Measurements from ENCODE around the gene CBFA2T3.

CBFA2T3 gene

GRCh38 chr16:88911136-88911945 lies 65.7 kb downstream of the CBFA2T3 start:
- TF ChIP-seq EZH2 (IDR thresholded peaks at IDR 0.05) (no peak), FOXP2 (optimal IDR thresholded peaks at IDR 0.05; ENCODE audit: control extremely low read depth, extremely low read length, insufficient read depth) (no peak), POLR2AphosphoS5 (IDR thresholded peaks at IDR 0.05; ENCODE audit: borderline replicate concordance, low read depth, low read length) (no peak)
- Histone ChIP-seq H3K4me3 (no peak overlapping the region), H3K36me3 (ENCODE audit: insufficient read depth, low read length) (no peaks in the 10 kb centered on the region), H3K9ac (ENCODE audit: insufficient read length) (no peak overlapping the region), H3K9me3 (ENCODE audit: low read depth, low read length) (no peaks in the 10 kb centered on the region), H3K27ac (no peak overlapping the region)
- DNase-seq (ENCODE audit: low read depth, low spot score): no peak

- DNase-seq (ENCODE audit: low read depth, low spot score): no peak
- Histone ChIP-seq H3K9ac (ENCODE audit: insufficient read length) (no peak overlapping the region), H3K4me3 (no peak overlapping the region), H3K36me3 (ENCODE audit: insufficient read depth, low read length) (no peaks in the 10 kb centered on the region), H3K9me3 (ENCODE audit: low read depth, low read length) (no peaks in the 10 kb centered on the region), H3K27ac (no peak overlapping the region)
- TF ChIP-seq POLR2AphosphoS5 (IDR thresholded peaks at IDR 0.05; ENCODE audit: borderline replicate concordance, low read depth, low read length) (no peak), FOXP2 (optimal IDR thresholded peaks at IDR 0.05; ENCODE audit: control extremely low read depth, extremely low read length, insufficient read depth) (no peak), EZH2 (IDR thresholded peaks at IDR 0.05) (no peak)
Observed at GRCh38 chr16:88910284-88911135, 66.5 kb downstream of the CBFA2T3 start.

DNA sequence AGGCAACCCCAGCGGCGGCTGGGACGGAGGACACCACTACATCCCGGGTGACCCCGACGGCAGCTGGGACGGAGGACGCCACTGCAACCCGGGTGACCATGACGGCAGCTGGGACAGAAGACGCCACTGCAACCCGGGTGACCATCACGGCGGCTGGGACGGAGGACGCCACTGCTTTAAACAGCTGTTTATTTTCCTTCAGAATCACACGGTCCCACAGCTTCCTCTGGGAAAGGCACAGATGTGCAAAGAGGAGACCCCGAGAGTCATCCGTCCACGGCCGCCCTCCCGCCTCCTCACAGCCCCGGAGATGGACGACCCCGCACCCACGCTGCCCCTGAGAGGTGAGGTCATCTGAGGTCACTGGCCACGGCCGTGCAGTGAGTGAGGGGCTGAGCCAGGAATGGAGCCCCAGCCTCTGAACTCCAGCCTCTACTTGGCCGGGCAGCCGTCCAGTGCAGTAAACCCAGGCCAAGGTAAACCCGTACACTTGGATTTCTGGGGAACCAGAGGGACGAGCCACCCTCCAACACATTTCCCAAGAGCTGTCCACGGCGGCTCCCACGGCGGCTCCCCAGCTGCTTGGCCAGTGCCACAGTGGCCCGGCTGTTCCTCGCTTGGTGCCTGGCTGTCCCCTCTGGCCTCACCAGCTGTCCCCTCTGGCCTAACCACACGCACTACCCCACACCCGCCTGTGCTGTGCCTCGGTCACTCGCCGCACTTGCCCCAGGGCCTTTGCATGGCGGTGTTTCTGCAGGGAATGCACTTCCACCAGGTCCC lies 67.4 kb downstream of the CBFA2T3 start:
- no peaks in the 10 kb centered on the region for H3K9me3 ChIP-seq (ENCODE audit: low read depth, low read length)
- no peak overlapping the region for H3K27ac ChIP-seq
- no peak overlapping the region for H3K4me3 ChIP-seq
- no peaks in the 10 kb centered on the region for H3K36me3 ChIP-seq (ENCODE audit: insufficient read depth, low read length)
- no peak for TF ChIP-seq POLR2AphosphoS5 (IDR thresholded peaks at IDR 0.05; ENCODE audit: borderline replicate concordance, low read depth, low read length)
- TF ChIP-seq EZH2 (IDR thresholded peaks at IDR 0.05): no peak
- TF ChIP-seq FOXP2 (optimal IDR thresholded peaks at IDR 0.05; ENCODE audit: control extremely low read depth, extremely low read length, insufficient read depth): no peak
- no peak for DNase-seq (ENCODE audit: low read depth, low spot score)
- H3K9ac ChIP-seq (ENCODE audit: insufficient read length): no peak overlapping the region

- no peaks in the 10 kb centered on the region for H3K9me3 ChIP-seq (ENCODE audit: low read depth, low read length)
- H3K4me3 ChIP-seq: no peak overlapping the region
- no peaks in the 10 kb centered on the region for H3K36me3 ChIP-seq (ENCODE audit: insufficient read depth, low read length)
- DNase-seq (ENCODE audit: low read depth, low spot score): no peak
- no peak overlapping the region for H3K27ac ChIP-seq
- TF ChIP-seq EZH2 (IDR thresholded peaks at IDR 0.05) (no peak), POLR2AphosphoS5 (IDR thresholded peaks at IDR 0.05; ENCODE audit: borderline replicate concordance, low read depth, low read length) (no peak), FOXP2 (optimal IDR thresholded peaks at IDR 0.05; ENCODE audit: control extremely low read depth, extremely low read length, insufficient read depth) (no peak)
- H3K9ac ChIP-seq (ENCODE audit: insufficient read length): no peak overlapping the region
Observed at GRCh38 chr16:88908307-88908706, 68.7 kb downstream of the CBFA2T3 start.

DNA sequence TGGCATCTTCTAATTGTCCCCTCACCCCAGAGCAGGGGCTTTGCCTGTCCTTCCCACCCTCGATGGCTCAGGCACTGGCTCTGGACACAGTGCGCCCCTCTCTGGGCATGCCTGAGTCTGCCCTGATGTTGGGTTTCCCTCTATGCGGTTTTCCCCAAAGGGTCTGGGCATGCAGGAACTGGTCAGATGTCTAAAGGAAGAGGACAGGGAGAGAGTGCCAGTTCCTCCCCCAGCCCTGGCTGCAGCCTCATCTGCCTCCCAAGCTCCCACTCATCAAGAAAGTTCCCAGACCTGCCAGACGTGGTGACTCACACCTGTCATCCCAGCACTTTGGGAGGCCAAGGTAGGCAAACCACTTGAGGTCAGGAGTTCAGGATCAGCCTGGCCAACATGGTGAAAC lies 69.2 kb downstream of the CBFA2T3 start:
- Histone ChIP-seq H3K9me3 (ENCODE audit: low read depth, low read length) (no peaks in the 10 kb centered on the region), H3K27ac (no peak overlapping the region), H3K9ac (ENCODE audit: insufficient read length) (no peak overlapping the region), H3K36me3 (ENCODE audit: insufficient read depth, low read length) (no peaks in the 10 kb centered on the region), H3K4me3 (no peak overlapping the region)
- no peak for DNase-seq (ENCODE audit: low read depth, low spot score)
- TF ChIP-seq POLR2AphosphoS5 (IDR thresholded peaks at IDR 0.05; ENCODE audit: borderline replicate concordance, low read depth, low read length) (no peak), FOXP2 (optimal IDR thresholded peaks at IDR 0.05; ENCODE audit: control extremely low read depth, extremely low read length, insufficient read depth) (no peak), EZH2 (IDR thresholded peaks at IDR 0.05) (no peak)

DNA sequence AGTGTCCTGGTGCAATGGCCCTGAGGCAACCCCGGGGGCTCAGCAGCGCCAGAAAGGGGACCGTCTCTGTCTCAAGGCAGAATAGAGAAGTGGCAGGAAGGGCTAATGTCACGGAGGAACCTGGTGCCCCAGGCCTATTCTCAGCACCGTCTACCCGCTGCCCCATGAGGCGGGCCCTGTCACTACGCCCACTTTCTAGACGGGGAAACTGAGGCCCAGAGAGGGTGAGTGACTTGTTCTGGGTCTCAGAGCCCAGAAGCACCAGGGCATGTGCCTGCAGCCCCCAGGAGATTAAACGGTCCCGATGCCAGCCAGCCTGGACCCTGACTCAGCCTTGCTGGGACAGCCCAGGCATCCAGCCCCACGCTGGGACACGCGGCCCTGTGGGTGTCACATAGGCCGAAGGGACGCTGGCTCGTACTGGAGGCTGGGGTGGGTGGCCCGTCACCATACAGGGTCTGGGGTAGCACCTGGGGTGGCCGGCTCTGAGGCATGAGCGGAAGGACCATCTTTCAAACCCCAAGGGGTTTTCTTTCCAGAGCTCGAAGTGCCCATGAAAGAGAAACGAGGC lies 70.4 kb downstream of the CBFA2T3 start:
- H3K9me3 ChIP-seq (ENCODE audit: low read depth, low read length): no peaks in the 10 kb centered on the region
- H3K4me3 ChIP-seq: no peak overlapping the region
- no peaks in the 10 kb centered on the region for H3K36me3 ChIP-seq (ENCODE audit: insufficient read depth, low read length)
- TF ChIP-seq POLR2AphosphoS5 (IDR thresholded peaks at IDR 0.05; ENCODE audit: borderline replicate concordance, low read depth, low read length) (no peak), FOXP2 (optimal IDR thresholded peaks at IDR 0.05; ENCODE audit: control extremely low read depth, extremely low read length, insufficient read depth) (no peak), EZH2 (IDR thresholded peaks at IDR 0.05) (no peak)
- no peak overlapping the region for H3K9ac ChIP-seq (ENCODE audit: insufficient read length)
- DNase-seq (ENCODE audit: low read depth, low spot score): no peak
- H3K27ac ChIP-seq: no peak overlapping the region

- no peaks in the 10 kb centered on the region for H3K36me3 ChIP-seq (ENCODE audit: insufficient read depth, low read length)
- DNase-seq (ENCODE audit: low read depth, low spot score): no peak
- no peak overlapping the region for H3K9ac ChIP-seq (ENCODE audit: insufficient read length)
- no peak overlapping the region for H3K4me3 ChIP-seq
- no peak overlapping the region for H3K27ac ChIP-seq
- TF ChIP-seq EZH2 (IDR thresholded peaks at IDR 0.05) (no peak), FOXP2 (optimal IDR thresholded peaks at IDR 0.05; ENCODE audit: control extremely low read depth, extremely low read length, insufficient read depth) (no peak), POLR2AphosphoS5 (IDR thresholded peaks at IDR 0.05; ENCODE audit: borderline replicate concordance, low read depth, low read length) (no peak)
- no peaks in the 10 kb centered on the region for H3K9me3 ChIP-seq (ENCODE audit: low read depth, low read length)
Observed at GRCh38 chr16:88906020-88906419, 71.0 kb downstream of the CBFA2T3 start.
